Heart left ventricle (tissue), 16 donors: ENCODE data around the gene ZNF845. TPM values are rescaled to one million over a fixed set of nuclear protein-coding genes. Genes with fewer than 3 reads are reported as not detected.
"Not testable (repeated sequence)": the region's sequence is repeated elsewhere in the genome, so short reads cannot be mapped to it uniquely, and the experiment has no call there.

ENCODE experiments used
- ATAC-seq, 4 donors: fragments of 200-7000 bp; cut with Tn5 transposase; one replicate each; pipeline ENCODE4 v1.9.1; 2020 to 2022; ENCODE audit warnings: moderate library complexity in 4 of 4, mild to moderate bottlenecking in 3 of 4, moderate number of reproducible peaks in 1 of 4
- DNase-seq, 5 donors: peaks; one replicate each; pipeline ENCODE4 v3.0.0-alpha.2; 2020
- H3K27ac ChIP-seq, 12 donors: fragments of 200-600 bp; sonication (generic) in 4 of 12; one replicate each; pipeline versions ENCODE4 v1.5.0 to v1.8.0; 2016 to 2022; ENCODE audit warnings: mild to moderate bottlenecking in 2 of 12
- H3K27me3 ChIP-seq, 9 donors: fragments of 200-600 bp; sonication (generic) in 2 of 9; one replicate each; pipeline versions ENCODE4 v1.5.1 to v1.8.0; 2016 to 2022; ENCODE audit warnings: mild to moderate bottlenecking in 3 of 9
- H3K36me3 ChIP-seq, 9 donors: fragments of 200-600 bp; sonication (generic) in 2 of 9; one replicate each; pipeline versions ENCODE4 v1.5.0 to v1.8.0; 2018 to 2022; ENCODE audit warnings: mild to moderate bottlenecking in 2 of 9
- H3K4me1 ChIP-seq, 12 donors: fragments of 200-600 bp; sonication (generic) in 4 of 12; one replicate each; pipeline versions ENCODE4 v1.5.0 to v1.8.0; 2016 to 2022; ENCODE audit warnings: mild to moderate bottlenecking in 3 of 12
- H3K4me3 ChIP-seq, 12 donors: fragments of 200-600 bp; sonication (generic) in 4 of 12; one replicate each; pipeline versions ENCODE4 v1.5.0 to v1.8.0; 2017 to 2022; ENCODE audit warnings: mild to moderate bottlenecking in 9 of 12, moderate library complexity in 4 of 12
- H3K9me3 ChIP-seq, 12 donors: fragments of 200-600 bp; sonication (generic) in 4 of 12; one replicate each; pipeline versions ENCODE4 v1.5.0 to v1.8.0; 2016 to 2022; ENCODE audit warnings: mild to moderate bottlenecking in 1 of 12
- POLR2A ChIP-seq, 2 donors: fragments of 450-650 bp; IDR thresholded peaks; one replicate each; pipeline ENCODE4 v1.6.1; 2017; ENCODE audit warnings: antibody characterized with exemption in 2 of 2, mild to moderate bottlenecking in 2 of 2, moderate library complexity in 2 of 2
- WGBS, 4 donors: extraction: QIAGEN DNeasy Blood & Tissue Kit in 2 of 4; methylation state at CpG; one replicate each; pipeline versions ENCODE4 v1.1.5 to v1.1.7; 2013 to 2018; 5-methylcytosine and 5-hydroxymethylcytosine counted together
- intact Hi-C, 10 donors: fragments of 100-400 bp; cut with DNase I; formaldehyde crosslinking; loops; one replicate each; pipeline versions ENCODE4 v1.11.1 to v1.14.2; 2022
- polyA plus RNA-seq, 2 donors: library from polyadenylated mRNA; stranded (reverse); fragments of 200-250 nt; gene quantifications; one replicate each; pipeline ENCODE4 v1.2.3, GENCODE V29; 2013
- total RNA-seq, 9 donors: library from RNA; depleted of rRNA in 2 of 9; stranded (reverse); fragments of >200 nt in 2 of 9; fragmentation: NEBNext Ultra II Directional in 3 of 9; extraction: Animal tissue kit (Norgen Biotek cat#: 25700) in 3 of 9; gene quantifications; one replicate each; pipeline versions ENCODE4 v1.1.0 to v1.2.4, GENCODE V29; 2016 to 2023
- TF ChIP-seq, protein P1 (sequence below), 12 donors: fragments of 200-600 bp; sonication (generic) in 4 of 12; IDR thresholded peaks; one replicate each; pipeline versions ENCODE4 v1.5.0 to v1.8.0; 2018 to 2022; ENCODE audit warnings: antibody characterized with exemption in 12 of 12, mild to moderate bottlenecking in 5 of 12
- donor health status: ischemic (EF 13 %, LVEDD 7.1; RV severe dilation, severe dysfunction).
- donor health status: healthy with polysubstance abuse.
- donor health status: DM: no; HTN: yes; CAD: no.
- donor health status: DM: no; HTN: no; CAD: no.
- donor health status: ischemic (EF 25% LVEDD 6.9; RV normal size, moderate dysfunction).
- donor health status: ischemic (EF 25% LVEDD 5.7; RV mildly dilated, moderate dysfunction).
- donor health status: healthy.
- donor health status: DM: yes; HTN: yes; CAD: no.
- donor health status: ischemic (EF 35%, LVEDD 5.7; RV mildly dilated, moderate dysfunction).
- donor health status: nonischemic (EF 11% LVEDD 7.7; RV severe dilation, severe dysfunction).
- donor health status: DM: yes; HTN: yes; CAD: no.
- donor health status: PGD.
- donor health status: ischemic (EF 29% LVEDD 5.4; RV normal size, mild dysfunction).
- donor health status: nonischemic (EF 23%, LVEDD 6.1; RV moderate dilation, normal function).

The ZNF845 gene
- total and polyA plus RNA-seq, 11 donors, result 1.5 to 5.7 (median 3.5) TPM

DNA sequence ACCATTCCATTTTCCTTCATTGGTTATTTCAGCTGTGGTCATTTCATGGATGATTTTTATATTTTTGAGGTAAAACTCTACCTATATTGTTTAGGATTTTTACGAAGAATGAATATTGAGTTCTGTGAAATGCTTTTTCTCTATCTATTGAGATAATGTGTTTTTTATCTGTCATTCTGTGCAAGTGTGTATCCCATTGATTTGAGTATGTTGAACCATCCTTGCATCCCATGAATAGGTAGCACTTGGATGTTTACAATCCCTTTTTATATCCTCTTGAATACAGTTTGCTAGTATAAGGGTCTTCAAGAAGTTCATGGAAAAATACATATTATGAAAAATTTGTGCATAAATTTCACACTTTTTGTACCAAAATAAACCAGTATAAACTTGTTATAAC, 22.2 kb downstream of the ZNF845 start:
- intact Hi-C loops, result loop anchor here in 3 of 10 donors (5.0 to 10.0 kb wide), 2 partner anchors 158 to 161 kb away; partner anchors contain the start of gene ZNF665 (in 2 of the 3)

GRCh38 chr19:53357821-53358581, 24.5 kb downstream of the ZNF845 start:
- ATAC-seq (no peak), DNase-seq (peak in 1 of 5 donors; percentile 15)
- Histone ChIP-seq H3K4me1 (no peaks in the 10 kb centered on the region), H3K4me3 (no peak overlapping the region), H3K9me3 (peaks cover 0 to 69% (median 41%) of the 10 kb centered on the region in 12 donors), H3K27ac (no peak overlapping the region), H3K36me3 (peaks cover 0 to 10% (median 0%) of the 10 kb centered on the region in 9 donors), H3K27me3 (no peaks in the 10 kb centered on the region)
- intact Hi-C loops, result loop anchor here in 3 of 10 donors (5.0 to 10.0 kb wide), 2 partner anchors 161 to 163 kb away; partner anchors contain the start of gene ZNF665 (in 2 of the 3)
- TF ChIP-seq, protein P1, sequence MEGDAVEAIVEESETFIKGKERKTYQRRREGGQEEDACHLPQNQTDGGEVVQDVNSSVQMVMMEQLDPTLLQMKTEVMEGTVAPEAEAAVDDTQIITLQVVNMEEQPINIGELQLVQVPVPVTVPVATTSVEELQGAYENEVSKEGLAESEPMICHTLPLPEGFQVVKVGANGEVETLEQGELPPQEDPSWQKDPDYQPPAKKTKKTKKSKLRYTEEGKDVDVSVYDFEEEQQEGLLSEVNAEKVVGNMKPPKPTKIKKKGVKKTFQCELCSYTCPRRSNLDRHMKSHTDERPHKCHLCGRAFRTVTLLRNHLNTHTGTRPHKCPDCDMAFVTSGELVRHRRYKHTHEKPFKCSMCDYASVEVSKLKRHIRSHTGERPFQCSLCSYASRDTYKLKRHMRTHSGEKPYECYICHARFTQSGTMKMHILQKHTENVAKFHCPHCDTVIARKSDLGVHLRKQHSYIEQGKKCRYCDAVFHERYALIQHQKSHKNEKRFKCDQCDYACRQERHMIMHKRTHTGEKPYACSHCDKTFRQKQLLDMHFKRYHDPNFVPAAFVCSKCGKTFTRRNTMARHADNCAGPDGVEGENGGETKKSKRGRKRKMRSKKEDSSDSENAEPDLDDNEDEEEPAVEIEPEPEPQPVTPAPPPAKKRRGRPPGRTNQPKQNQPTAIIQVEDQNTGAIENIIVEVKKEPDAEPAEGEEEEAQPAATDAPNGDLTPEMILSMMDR (IDR thresholded peaks at IDR 0.05), result no peak
- TF ChIP-seq POLR2A (IDR thresholded peaks at IDR 0.05), result no peak
- 56 to 67% (median 58%) methylated on average over 23 to 35 of the region's 35 CpGs for WGBS, 4 donors

More for the DNA sequence above, 22.2 kb downstream of the ZNF845 start:
- Histone ChIP-seq H3K4me3 (no peak overlapping the region), H3K4me1 (no peaks in the 10 kb centered on the region), H3K36me3 (peaks cover 5 to 33% (median 16%) of the 10 kb centered on the region in 9 donors), H3K9me3 (peaks cover 3 to 91% (median 64%) of the 10 kb centered on the region in 12 donors), H3K27me3 (no peaks in the 10 kb centered on the region), H3K27ac (no peak overlapping the region)
- WGBS, 4 donors, result 95 to 100% (median 97%) methylated on average over 1 of the region's 1 CpG
- TF ChIP-seq POLR2A (IDR thresholded peaks at IDR 0.05), result no peak
- TF ChIP-seq, protein P1 (IDR thresholded peaks at IDR 0.05), result no peak
- ATAC-seq (no peak), DNase-seq (no peak)

DNA sequence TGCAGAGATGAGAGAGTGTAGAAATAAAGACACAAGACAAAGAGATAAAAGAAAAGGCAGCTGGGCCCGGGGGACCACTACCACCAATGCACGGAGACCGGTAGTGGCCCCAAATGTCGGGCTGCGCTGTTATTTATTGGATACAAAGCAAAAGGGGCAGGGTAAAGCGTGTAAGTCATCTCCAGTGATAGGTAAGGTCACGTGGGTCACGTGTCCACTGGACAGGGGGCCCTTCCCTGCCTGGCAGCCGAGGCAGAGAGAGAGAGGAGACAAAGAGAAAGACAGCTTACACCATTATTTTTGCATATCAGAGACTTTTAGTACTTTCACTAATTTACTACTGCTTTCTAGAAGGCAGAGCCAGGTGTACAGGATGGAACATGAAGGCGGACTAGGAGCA, 26.5 kb downstream of the ZNF845 start:
- intact Hi-C loops, result loop anchor here in 6 of 10 donors (5.0 to 10.0 kb wide), 3 partner anchors 163 to 285 kb away; partner anchors contain the start of gene ZNF665 (in 2 of the 6)
- WGBS, 4 donors, result 93 to 95% (median 94%) methylated on average over 9 to 10 of the region's 10 CpGs
- DNase-seq, H3K36me3 ChIP-seq, H3K4me3 ChIP-seq, ATAC-seq, H3K27me3 ChIP-seq, H3K4me1 ChIP-seq, H3K27ac ChIP-seq: not testable (repeated sequence)
- H3K9me3 ChIP-seq, result peaks cover 0 to 48% (median 22%) of the 10 kb centered on the region in 12 donors

DNA sequence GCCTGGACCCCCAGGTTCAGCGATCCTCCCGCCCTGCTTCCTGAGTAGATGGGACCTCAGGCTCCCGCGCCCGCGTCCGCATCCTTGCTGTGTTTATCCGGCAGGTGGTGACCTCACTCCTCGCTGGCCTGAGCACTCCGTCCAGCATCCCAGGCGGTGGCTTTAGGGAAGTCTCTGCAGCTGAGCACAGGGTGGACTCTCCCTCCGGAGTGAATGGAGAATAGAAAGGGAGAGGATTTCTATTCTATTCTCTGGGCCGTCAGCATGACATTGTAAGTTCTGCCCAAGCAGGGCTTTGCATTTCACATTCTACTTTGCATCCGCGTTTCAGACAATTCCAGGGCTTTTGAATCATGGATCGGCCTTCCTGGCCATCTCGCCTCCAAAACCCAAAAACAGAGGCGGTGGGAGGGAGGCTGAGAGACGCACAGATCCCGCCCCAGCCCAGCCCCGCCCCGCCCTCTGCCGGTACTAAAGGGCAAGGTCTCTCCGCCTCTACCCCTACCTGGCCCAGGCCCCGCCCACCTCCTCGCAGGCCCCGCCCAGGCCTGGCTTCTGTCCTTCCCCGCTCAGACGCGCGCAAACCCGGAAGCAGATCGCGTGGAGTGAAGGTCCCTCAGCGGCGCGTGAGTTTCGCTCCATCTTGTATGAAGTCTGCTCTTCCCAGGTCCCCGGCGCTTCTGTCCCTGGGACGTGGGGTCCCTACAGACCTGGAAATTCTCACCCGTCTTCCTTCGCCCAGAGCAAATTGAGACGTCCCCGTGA, 31.8 kb downstream of the ZNF845 start, which contains the start of gene ZNF525:
TSS of gene ZNF525 (plus strand) at position 572 of the 765 bp plus-strand sequence. CDS start 6,577 bp downstream, outside the sequence.
- DNase-seq, result peak; percentile 83 to 95 (median 86)
- H3K27me3 ChIP-seq, result no peaks in the 10 kb centered on the region
- peak within 1 kb of the TSS in 9 of 12 donors; percentile 46 to 70 (median 57) for H3K27ac ChIP-seq
- WGBS, 4 donors, result 0 to 1% (median 1%) methylated on average over 36 to 45 of the region's 45 CpGs
- peaks cover 0 to under 1% (median 0%) of the 10 kb centered on the region in 12 donors for H3K9me3 ChIP-seq
- peak; percentile 95 to 100 (median 100) for ATAC-seq
- H3K36me3 ChIP-seq, result no peaks in the 10 kb centered on the region
- TF ChIP-seq, protein P1 (IDR thresholded peaks at IDR 0.05), result peak in 5 of 12 donors; percentile 4 to 23 (median 14)
- peak in 1 of 2 donors; percentile 33 for TF ChIP-seq POLR2A (IDR thresholded peaks at IDR 0.05)
- H3K4me1 ChIP-seq, result peaks cover 0 to 13% (median 5%) of the 10 kb centered on the region in 12 donors
- intact Hi-C loops, result loop anchor here in 5 of 10 donors (1.0 to 10.0 kb wide), 4 partner anchors 168 to 678 kb away; partner anchors contain the start of gene ZNF665 (in 2 of the 5)
- H3K4me3 ChIP-seq, result peak within 1 kb of the TSS; percentile 55 to 81 (median 69)
